Breast epithelium (tissue), 3 donors: ENCODE results near the gene INS.

Source experiments
- POLR2A ChIP-seq: fragments of 450-650 bp; IDR thresholded peaks from one replicate; pipeline ENCODE4 v1.6.1; 2016; ENCODE audit warnings: antibody characterized with exemption, mild to moderate bottlenecking, moderate library complexity
- POLR2AphosphoS5 ChIP-seq, 3 donors: sonication (generic); formaldehyde crosslinking; IDR thresholded peaks; one replicate each; pipeline ENCODE4 v1.6.1; 2017; ENCODE audit warnings: antibody characterized with exemption in 3 of 3
- TF ChIP-seq, protein P1 (sequence below), 3 donors: fragments of 450-650 bp; IDR thresholded peaks; one replicate each; pipeline ENCODE4 v1.5.1; 2016 to 2017; ENCODE audit warnings: antibody characterized with exemption in 3 of 3, mild to moderate bottlenecking in 3 of 3, moderate library complexity in 3 of 3

DNA sequence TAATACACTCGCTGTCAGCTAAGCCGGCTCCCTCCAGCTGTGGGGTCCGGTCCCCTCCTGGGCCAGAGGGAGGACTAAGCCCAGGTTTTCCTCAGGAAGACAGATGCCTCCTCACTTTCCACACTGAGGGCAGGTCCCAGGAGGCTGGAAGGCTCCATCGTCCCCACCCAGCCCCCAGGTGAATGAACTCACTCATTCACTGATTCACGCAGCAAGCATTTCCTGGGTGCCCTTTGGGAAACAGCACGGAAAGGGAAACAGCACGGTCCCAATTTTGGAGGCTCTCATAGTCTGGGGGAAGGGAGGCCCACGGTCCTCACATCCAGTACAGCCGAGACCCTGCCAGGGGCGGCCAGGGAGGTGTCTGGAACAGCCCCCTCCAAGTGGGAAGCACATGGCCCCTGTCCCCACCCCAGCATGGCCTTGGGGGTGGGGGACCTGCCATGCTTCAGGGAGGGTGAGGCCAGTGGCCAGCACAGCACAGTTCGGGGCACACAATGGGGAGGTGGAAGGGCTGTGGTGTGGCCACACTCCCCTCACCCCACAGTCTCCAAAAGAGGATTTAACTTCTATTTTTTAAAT, 19.9 kb upstream of the INS start:
- TF ChIP-seq, protein P1, sequence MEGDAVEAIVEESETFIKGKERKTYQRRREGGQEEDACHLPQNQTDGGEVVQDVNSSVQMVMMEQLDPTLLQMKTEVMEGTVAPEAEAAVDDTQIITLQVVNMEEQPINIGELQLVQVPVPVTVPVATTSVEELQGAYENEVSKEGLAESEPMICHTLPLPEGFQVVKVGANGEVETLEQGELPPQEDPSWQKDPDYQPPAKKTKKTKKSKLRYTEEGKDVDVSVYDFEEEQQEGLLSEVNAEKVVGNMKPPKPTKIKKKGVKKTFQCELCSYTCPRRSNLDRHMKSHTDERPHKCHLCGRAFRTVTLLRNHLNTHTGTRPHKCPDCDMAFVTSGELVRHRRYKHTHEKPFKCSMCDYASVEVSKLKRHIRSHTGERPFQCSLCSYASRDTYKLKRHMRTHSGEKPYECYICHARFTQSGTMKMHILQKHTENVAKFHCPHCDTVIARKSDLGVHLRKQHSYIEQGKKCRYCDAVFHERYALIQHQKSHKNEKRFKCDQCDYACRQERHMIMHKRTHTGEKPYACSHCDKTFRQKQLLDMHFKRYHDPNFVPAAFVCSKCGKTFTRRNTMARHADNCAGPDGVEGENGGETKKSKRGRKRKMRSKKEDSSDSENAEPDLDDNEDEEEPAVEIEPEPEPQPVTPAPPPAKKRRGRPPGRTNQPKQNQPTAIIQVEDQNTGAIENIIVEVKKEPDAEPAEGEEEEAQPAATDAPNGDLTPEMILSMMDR (IDR thresholded peaks at IDR 0.05), result no peak
- TF ChIP-seq POLR2A (no peak), POLR2AphosphoS5 (IDR thresholded peaks at IDR 0.05) (no peak)
